Endometrium (tissue), 2 donors: ENCODE data around the gene FGF12.

Experiments used
- FAIRE-seq: peaks from 2 replicates; lab custom pipeline; 2012; peaks lifted over from hg19 to GRCh38; lab: Jason Lieb, UNC
- donor health status: control.
- donor health status: control.

The FGF12 gene

GRCh38 chr3:192494174-192494573, 233.2 kb downstream of the FGF12 start:
- peak; percentile 50 for FAIRE-seq

GRCh38 chr3:192490720-192491119, 236.6 kb downstream of the FGF12 start:
- no peak for FAIRE-seq

DNA sequence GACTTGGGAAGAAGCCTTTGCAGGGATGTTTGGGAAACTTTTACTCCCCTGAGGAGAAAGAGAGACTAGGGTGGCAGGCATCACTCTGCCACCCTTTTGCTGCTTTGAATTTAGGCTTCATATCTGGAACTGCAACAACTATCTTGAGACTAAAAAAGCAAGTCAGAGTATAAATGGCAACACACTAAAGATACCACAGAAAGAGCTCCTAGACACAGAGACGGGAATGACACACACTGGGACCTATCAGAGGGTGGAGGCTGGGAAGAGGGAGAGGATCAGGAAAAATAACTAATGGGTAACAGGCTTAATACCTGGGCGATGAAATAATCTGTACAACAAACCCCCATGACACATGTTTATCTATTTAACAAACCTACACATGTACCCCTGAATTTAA, 237.8 kb downstream of the FGF12 start:
- FAIRE-seq = no peak

GRCh38 chr3:192487033-192487432, 240.3 kb downstream of the FGF12 start:
- FAIRE-seq = no peak

DNA sequence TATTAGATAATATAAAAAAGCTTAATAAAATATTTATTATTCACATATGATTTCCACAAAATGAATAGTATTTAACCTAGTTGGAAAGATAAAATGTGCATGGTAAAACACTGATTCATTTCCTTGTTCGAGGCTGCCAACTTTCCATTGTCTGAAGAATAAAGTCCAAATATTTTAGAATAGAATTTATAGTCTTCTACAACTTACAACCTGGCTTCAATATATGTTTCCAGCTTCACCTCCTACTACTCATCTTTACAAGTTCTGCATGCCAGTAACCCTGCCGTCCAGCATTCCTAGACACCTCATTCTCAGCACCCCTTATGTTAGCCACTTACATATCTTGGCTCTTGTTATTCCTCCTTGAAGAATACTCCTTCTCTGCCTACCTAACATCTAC, 244.5 kb downstream of the FGF12 start:
- no peak for FAIRE-seq

DNA sequence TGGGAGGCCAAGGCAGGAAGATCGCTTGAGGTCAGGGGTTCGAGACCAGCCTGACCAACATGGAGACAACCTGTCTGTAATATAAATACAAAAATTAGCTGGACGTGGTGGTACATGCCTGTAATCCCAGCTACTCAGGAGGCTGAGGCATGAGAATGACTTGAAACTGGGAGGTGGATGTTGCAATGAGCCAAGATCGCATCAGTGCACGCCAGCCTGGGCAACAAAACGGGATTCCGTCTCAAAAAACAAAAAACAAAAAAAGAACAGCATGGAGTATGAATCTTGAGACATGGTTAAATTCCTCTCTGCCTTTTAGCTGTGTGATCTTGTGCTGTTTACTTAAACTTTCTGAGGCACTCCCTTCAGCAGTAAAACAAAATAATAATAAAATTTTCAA, 244.9 kb downstream of the FGF12 start:
- FAIRE-seq = no peak

DNA sequence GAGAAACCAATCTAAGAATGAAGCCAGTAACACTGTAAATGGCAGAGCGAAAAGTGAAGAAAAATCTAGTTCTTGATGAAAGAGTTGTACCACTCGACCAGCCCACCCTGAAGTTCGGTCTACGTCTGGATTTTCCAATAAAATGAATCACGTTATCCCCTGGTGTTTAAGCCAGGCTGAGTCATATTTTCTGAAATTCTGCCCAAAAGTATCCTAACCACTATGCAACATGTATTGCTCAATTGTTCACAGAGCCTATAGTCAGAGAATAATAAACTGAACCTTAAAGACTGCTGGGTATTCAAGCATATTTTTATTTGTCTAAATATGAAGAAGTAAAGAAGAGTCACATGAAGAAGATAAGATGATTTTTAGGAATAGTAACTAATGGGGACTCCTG, 245.7 kb downstream of the FGF12 start:
- no peak for FAIRE-seq

DNA sequence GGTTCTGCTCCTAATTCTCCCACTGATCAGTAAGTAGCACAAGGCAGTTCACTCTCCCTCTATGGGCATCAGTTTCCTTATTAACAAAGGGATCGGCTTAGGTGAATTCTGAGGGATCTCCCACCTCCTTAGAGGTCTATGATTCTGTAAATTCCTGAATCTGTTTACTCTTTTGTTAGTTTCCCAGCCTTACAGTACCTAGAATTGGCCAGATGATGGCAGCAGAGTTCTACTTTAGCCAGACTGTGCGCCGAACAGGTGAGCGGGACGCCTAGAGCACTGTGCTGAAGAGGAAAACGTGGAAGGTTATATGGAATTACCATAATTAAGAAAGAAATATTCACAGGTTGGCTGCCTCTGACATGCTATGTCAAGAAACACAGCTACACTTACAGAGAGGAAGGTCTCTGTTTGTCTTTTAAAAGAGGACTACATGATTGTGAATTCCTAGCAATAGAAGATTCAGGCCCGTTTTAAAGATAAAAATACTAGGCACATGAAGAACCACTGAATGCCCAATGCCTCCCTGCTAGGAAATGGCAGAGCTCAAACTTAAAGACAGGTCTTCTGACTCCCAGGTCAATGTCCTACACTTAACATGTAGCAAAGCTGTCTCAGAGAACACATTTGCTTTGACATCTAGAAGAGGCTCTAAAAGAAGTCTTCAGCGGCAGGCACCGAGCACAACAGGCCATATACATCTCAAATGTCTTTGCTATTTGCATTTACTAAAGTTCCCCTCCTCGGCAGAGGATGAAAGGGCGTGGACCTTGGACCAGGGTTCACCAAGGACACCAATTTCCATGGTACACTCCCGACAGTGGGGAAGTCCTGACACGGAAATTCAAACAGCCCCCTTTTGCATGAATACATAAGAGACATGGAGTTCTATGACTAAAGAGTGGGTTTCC, 259.9 kb downstream of the FGF12 start:
- no peak for FAIRE-seq

- FAIRE-seq = no peak
Observed at GRCh38 chr3:192449036-192449435, 278.3 kb downstream of the FGF12 start.

DNA sequence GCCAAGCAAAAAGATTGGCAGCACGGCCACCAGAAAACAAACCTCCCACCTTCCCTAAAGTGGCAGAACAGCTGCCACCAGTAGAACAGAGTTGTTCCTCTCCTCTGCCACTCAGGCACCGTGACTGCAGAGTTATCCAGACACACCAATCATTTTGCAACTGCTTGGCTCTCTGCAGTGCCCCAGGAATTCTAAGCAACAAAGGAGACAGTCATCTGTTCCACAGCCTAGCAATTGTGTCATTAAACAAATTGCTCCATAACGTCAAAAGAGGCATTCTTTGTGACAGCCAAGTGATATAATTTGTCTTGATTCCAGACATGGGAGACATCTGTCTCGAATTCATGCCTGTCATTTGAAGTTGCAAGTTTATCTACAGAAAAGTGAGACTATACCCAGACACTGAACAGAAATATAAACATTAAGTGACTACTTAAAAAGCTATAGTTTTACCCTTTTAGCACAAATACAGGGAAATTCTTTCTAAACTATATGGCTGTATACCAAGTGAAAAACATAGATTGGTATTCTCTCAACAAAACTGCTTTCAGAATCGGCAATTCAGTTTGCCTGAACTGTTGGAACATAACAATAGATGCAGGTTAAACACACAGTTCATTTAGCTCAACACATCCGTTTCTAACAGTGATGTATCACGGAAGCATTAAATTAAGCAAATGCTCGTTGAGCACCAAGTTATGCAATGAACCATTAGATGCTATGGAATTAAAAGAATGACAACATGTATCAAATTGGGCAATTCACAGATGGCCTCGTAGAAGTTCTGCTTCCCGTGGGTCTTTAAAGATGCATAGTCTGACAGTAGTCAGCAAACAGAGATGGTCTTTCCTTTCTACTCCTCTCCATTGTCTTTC, 281.3 kb downstream of the FGF12 start:
- no peak for FAIRE-seq

- no peak for FAIRE-seq
Observed at GRCh38 chr3:192444791-192445106, 282.6 kb downstream of the FGF12 start.

- peak; percentile 86 for FAIRE-seq
Observed at GRCh38 chr3:192444096-192444790, 283.1 kb downstream of the FGF12 start.

DNA sequence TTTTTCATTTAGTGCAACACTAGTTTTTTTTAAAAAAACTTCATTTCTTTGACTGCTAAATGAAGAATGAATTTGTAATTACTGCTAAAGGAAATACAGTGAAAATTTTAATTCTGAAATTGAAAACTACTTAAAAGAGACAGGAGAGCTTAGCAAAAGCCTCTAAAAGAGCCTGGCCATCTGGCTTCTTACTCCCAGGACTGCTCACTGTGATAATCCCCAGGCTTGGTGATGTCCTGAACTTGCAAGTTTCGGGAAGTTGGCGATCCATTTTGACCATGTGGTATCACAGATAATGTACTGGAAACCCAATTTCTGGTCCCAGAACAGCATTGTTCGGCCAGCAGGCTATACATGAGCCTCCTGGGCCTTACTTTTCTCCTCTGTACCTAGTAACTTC, 292.1 kb downstream of the FGF12 start:
- no peak for FAIRE-seq

- no peak for FAIRE-seq
Observed at GRCh38 chr3:192434186-192434585, 293.2 kb downstream of the FGF12 start.

GRCh38 chr3:192433704-192434103, 293.6 kb downstream of the FGF12 start:
- no peak for FAIRE-seq

DNA sequence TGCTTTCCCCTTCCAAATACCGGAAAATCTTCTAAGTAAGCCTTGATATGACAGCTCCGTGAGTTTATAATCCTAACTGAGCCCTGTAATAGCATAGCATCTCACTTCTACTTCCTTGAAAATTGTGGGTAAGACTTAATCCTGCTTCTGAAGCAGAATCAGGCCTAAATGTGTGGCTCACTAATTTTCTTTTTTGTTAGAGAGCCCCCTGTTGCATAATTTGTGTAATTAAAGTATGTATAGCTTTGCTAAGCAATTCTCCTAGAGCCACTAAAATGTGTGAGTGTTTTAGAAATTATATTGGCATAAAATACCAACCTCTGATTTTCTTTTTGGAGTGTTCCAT, 304.4 kb downstream of the FGF12 start:
- FAIRE-seq = peak; percentile 15

DNA sequence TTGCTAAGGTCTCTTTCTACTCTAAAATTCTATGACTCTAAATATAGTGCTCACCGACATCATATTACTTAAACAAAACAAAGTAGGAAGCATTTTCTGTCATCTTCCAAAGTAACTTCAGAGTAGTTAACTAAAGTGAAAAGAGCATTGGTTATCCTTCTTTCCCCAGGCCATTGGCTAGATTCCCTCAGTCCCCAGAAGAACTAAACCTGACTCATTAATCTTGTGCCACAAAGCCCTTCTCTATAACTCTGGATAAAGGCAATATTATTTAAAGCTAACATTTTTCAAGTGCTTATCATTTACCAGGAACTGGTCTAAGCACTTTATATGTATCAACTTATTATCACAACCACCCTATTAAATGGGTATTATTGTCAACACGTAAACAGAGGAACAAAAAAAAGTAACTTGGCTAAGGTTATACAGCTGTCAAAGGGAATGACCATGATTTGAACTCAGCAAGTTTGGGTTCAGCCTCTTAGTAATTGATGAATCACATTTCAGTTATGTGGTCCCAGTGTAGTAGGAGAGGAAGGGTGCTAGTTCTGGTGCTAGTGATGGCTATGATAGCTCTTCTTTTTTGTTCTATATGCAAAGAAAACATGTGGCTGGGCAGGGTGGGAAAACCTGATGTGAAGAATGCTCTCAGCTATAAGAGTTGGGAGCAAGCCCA, 304.9 kb downstream of the FGF12 start:
- FAIRE-seq = no peak

DNA sequence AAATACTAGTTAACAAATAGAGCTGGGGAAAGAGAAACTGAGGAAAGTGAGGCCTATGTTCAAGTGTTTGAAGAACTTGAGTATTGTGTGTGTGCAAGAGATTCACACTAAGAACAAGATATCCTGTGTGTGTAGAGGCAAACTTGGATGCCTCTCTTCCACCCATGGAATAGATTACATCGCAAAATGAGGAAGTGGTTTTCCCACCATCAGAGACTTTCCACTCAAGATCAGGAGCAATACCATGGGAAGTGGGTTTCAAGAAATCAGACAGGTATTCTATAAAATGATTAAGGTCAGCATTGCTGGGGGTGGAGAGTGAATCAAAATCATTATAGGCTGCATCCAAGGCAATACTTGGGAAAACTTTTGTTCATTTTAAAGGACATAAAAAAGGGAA, 308.0 kb downstream of the FGF12 start:
- no peak for FAIRE-seq

DNA sequence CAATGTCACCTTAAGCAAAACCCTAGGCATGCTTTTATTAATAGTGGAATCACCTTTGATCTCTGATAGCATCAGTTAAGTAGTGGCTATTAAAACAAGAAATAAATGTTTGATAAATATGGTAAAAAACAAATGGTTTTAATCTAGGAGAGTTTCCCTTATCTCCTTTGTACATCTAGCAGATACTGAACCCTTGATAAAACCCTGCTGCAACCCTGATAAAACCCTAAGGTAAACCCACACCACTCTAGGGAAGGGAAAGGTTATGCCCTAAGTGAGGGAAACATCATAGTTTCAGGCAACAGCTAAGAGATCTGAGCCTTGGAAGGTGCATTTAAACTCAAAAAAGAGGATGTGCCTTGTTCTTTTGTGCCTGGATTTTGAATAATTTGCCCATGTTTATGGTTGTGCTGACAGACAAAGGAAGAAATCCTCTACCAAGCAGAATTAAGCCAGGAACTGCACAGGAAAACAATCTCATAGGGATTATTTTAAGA, 309.7 kb downstream of the FGF12 start:
- no peak for FAIRE-seq

DNA sequence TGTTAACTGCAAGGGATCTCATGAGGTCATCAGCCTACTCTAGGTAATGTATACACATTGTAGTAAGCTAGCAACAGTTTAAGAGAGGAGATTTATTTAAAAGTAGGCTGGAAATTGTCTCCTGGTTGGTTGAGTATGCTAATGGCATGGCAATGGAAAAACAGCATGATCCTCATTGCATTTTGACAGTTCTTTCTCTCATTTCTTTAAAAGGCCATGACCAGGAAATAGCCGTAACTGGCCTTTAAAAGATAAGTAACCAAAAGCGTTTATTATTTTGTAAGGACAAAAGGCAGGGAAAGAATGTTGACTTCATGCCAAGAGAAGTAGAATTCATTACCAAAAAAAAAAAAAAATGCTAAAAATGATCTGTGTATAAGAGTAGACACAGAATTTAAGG, 310.3 kb downstream of the FGF12 start:
- no peak for FAIRE-seq

DNA sequence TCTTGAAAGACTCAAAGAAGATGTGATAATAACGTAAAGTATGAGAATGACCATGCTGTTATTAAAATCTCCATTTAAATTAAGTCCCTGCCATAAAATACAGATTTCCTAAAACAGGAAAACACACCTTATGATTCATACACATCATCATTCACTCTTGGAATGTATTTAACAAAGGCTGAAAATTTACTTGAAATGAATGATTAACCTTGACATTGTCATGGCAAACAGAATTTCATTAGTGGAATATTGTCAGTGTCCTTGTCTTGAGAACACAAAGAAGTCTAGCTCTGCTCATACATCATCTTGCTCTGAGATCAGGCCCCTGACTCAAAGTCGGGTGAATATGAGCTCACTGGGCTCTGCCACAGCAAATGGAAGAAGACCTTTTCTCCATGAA, 313.9 kb downstream of the FGF12 start:
- FAIRE-seq = no peak

DNA sequence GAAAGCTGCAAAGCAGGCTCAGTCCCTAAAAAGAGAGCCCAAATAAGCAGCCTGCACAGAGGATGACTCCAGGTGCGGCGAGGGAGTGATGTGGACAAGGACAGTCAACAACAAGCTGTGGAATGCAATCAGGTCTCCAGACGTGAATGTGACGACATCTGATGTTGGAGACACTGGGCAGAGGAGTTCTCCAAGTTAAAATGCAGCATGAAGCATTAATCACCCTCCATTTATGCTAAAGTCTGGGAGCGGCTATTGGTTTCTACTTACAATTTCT, 316.7 kb downstream of the FGF12 start:
- no peak for FAIRE-seq
